GM13976 (cell line): Measurements from ENCODE around the gene TAF13.

Experiments
- DNase-seq: peaks from one replicate; pipeline ENCODE4 v3.0.0; 2012; ENCODE audit warnings: low spot score
- CTCF ChIP-seq: IDR thresholded peaks from 2 replicates; pipeline ENCODE4 v1.5.1; 2012; ENCODE audit warnings: borderline replicate concordance, mild to moderate bottlenecking; ENCODE audit not compliant: insufficient read depth; ENCODE audit errors: extremely low read depth, missing control alignments, control extremely low read depth
- in situ Hi-C: fragments of 300-500 bp; cut with MboI; formaldehyde crosslinking; loops from one replicate; pipeline ENCODE4 v1.12.0; 2022; ENCODE audit warnings: low sequenced_read_pairs, mixed read lengths, inconsistent platforms; ENCODE audit not compliant: unreplicated experiment

TAF13 gene

GRCh38 chr1:109094377-109094803 lies 18.6 kb upstream of the TAF13 start:
- TF ChIP-seq CTCF, result no peak
- in situ Hi-C loops, result no loop called here
- DNase-seq, result no peak

GRCh38 chr1:109091839-109092193 lies 16.0 kb upstream of the TAF13 start:
- no peak for DNase-seq
- in situ Hi-C loops, result no loop called here
- TF ChIP-seq CTCF, result no peak

- peak; percentile 62 for DNase-seq
Observed at GRCh38 chr1:109091078-109091838, 15.5 kb upstream of the TAF13 start.

GRCh38 chr1:109090196-109091077 lies 14.6 kb upstream of the TAF13 start, which contains the start of gene TMEM167B:
TSS of gene TMEM167B (plus strand) at chr1:109090764. CDS start at chr1:109090873, 109 bp downstream.
- DNase-seq, result peak; percentile 91
- in situ Hi-C loops, result no loop called here
- TF ChIP-seq CTCF, result no peak

More at GRCh38 chr1:109091078-109091838, 15.5 kb upstream of the TAF13 start:
- in situ Hi-C loops, result no loop called here
- no peak for TF ChIP-seq CTCF

GRCh38 chr1:109089242-109090015 lies 13.6 kb upstream of the TAF13 start:
- DNase-seq, result no peak
- in situ Hi-C loops, result no loop called here
- TF ChIP-seq CTCF, result peak; percentile 50
